ENCODE measurements around the gene DHFR.

Gene DHFR

DNA sequence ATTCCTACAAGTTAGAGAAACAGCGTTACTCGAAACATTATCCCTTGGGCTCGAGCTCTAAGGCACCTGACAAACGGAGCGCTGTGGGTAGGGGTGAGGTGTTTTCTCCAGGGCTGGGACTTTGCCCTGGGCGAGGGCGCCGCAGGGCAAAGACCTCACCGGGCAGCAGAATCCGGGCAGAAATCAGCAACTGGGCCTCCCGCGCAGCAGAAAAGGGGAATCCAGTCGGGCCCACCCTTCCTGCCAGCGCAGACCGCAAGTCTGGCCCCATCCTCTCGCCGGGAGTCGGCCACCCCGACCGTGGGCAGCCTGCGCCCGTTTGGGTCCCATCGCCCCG is 761 bp downstream of the DHFR start:
- DNase-seq, result no peak

DNA sequence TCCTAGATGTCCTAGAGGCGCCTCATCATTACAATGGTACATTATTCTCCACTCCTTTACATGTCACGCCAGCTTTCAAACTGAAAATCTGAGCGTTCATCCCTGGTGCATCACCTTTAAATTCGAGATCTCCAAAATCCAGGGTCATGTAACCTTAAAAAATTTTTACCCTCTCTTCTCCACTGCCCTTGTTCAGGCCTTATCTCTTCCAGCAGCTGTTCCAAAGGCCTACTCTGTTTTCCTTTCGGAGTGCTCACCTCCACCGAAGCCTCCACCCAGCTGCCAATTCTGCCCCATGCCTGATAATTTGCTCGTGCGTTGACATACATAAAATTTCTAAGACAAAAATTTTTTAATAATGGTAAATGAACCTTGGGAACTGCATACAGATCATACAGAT is 1.3 kb downstream of the DHFR start:
- no peak for DNase-seq

DNA sequence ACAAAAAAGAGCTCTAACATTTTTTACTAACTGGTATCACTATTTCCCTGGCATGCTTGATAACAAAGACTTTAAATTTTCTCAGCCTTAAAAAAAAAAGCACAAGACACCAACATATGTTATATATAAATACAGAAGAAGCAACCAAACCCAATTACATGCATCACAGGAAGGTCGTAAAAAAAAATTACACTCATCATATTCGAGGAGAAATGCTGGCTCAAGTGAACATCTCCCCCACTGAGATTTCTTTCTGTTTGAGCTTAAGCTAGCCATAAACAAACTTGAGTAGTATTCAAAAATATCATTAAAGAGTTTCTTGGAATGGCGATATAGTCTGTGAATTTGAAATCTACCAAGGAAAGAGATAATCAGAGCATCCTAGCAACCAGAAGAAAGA is 7.9 kb downstream of the DHFR start:
- no peak for DNase-seq

DNA sequence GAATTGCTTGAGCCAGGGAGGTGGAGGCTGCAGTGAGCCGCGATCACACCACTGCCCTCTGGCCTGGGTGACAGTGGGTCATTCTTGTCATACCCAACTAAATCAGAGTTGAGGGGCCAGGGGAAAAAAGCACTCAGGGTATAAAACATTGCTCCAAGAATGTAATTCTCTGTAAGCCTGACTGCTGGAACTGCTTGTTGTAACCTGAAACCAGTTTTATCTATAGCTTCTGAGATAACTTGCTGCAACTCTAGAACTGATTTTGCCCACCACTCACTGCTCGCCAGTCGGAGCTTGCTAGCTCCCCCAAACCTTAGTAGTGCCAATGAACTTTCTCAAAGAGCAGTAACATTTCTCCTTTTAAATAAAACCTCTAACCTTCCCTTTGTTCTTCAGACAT is 9.9 kb downstream of the DHFR start:
- DNase-seq, result no peak

DNA sequence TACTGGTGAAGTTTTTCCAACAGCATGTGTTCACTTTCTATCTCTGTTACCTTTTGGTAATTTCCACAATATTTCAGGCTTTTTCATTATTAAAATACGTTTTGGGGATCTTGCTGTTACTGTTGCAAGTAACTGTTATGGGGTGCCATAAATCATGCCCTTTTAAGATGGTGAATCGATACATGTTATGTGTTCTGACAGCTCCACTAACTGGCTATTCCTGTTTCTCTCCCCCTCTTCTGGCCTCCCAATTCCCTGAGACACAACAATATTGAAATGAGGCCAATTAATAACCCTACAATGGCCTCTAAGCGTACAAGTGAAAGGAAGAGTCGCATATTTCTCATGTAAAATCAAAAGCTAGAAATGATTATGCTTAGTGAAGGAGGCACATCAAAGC is 13.4 kb downstream of the DHFR start:
- DNase-seq, result no peak

DNA sequence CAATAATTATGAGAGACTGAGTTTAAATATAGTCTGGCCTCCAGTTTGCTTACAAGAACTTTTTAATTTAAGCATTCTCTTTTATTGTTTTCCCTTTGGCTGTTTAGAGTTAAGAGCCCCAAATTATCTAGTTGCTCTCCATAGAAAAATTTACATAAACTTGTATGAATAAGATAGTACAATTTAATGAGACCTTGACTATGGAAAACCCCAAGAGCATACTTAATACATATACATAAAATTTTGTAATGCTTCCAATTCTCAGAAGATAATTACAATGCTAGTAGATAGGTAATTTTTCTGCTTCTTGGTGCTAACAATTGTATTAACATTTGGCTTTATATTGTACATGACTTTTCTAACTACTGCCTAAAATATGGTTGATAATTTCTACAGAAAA is 20.6 kb downstream of the DHFR start:
- DNase-seq, result no peak

DNA sequence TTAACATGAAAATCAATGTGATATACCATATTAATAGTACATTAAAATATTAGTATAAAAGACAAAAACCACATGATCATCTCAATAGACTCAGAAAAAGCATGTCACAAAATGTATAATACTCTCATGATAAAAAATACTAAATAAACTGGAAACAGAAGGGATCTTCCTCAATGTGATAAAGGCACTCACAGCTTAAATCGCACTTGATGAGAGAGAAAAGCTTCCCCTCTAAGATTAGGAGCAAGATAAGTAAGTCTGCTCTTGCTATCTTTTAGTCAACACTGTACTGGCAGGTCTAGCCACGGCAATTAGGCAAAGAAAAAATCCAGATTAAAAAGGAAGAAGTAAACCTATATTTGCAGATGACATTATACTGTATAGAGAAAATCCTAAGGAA is 22.1 kb downstream of the DHFR start:
- no peak for DNase-seq

DNA sequence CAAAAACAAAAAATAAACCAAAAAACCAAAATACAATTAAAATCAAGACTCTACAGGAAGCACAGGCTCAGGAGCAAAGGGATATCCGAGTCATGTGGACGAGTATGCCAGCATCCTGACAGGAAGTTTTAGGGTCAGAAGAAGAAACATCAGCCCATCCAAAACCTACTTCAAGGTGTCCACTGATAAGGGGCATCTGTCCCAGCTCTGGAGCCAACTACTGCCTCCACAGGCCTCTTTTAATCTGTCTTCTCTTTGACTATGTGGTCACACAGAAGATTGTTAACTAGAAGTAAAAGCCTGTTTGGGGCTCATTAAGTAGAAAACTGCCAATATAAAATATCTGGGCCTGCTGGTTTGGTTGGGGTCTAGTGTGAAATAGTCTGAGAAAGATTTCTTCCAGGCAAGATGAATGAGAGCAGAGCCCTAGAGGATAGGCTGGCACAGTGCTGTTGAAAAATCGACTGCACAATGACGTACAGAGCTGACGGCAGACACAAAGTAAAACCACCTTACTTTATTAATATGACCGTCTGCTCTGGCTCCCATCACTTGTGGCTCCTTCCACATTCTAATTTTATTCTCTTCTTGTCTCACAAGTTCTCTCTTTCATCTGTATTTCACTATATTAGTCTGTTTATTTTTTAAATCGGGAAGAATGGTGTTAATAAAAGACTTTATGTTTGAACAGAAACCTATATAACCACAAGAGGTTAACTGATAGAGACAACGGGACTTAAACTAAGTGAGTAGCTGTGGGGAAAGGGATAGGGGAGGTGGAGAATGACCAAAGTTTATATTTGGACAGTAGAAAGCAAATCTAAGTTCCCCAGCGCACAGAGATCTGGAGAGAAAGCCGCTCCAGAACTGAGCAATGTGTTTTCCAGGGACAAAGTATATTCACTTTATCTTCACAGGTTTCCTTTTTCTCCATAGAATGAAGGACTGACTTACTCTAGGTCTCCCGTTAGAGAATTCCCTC is 23.2 kb downstream of the DHFR start:
- no peak for DNase-seq

DNA sequence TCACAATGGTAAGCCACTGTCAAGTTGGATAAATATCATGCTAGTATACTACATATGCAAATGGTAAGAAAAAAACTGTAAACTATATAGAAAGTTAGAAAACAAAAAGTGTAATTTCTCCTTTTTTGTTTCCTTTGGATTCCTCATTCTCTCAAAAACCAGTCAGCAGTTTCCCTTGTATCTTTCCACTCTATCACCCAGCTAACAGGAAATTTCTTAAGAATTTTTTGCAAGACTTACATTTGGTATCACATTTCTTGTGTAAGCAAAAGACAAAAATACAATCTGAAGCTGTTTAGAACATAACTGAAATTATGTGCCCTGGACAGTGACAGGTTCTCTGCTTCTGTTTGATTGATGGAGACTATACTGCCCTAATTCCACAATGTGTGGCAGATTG is 25.5 kb downstream of the DHFR start:
- DNase-seq, result no peak

DNA sequence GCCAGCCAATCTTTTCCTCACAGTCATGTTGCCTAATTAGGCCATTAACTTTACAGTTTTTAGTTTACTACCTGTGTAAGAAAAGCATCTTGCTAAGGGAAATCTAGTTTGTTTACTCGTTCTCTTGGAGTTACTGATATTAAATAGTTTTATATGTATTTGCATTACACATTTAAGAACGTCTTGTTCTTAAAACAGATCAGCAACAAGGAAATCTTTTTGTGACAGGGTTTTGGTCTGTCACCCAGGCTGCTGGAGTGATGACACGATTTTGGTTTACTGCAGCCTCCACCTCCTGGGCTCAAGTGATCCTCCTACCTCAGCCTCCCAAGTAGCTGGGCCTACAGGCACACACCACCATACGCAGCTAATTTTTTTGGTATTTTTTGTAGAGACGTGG is 29.6 kb downstream of the DHFR start:
- DNase-seq, result no peak

DNA sequence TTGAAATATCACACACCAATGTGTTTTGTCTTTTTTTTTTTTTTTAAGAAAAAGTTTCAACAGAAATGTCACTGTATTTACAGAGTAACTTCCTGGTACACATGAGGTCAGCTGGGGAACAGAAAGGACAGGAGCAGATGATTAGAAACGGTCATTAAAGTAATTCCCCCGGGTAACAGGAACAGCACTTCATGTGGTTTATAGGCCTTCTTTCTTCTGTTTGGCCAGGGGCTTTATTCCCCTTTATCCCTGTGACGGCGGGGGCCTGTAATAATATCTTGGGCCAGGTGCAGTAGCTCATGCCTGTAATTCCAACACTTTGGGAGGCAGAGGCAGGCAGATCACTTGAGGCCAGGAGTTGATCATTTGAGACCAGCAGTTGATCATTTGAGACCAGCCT is 30.8 kb downstream of the DHFR start:
- no peak for DNase-seq

DNA sequence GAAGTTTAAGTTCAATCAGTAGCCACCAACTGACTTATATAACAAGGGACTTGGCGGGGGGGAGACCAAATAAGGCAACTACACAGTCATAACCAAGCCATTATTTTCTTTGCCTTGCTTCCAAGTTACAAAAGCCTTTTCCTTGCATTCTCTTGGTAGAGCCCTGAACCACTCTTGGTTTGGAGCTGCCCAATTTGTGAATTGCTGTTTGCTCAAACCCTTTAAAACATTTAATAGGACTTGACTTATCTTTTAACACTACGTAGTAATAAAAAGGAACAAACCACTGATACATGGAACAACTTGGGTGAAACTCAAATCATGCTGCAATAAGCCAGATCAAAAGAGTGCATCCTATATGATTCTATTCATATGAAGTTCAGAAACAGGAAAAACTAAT is 32.0 kb downstream of the DHFR start:
- no peak for DNase-seq

DNA sequence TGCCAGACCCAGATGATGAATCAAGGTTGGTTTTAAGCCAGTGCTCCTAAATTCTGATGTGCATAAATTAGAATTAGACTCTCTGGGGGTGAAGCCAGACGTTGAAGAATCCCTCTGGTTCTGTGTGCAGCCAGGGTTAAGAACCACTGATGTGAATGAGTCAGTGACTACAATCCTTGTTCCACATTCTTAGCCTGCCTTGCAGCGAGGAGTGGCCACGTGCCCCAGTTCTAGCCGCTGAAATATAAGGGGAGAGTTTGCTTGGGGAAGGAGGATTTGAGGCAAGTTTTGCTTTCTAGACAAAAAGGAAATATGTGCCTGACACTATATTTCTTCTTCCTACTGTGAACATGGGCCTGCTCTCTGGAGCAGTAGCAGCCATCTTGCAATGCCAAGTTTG is 34.6 kb downstream of the DHFR start:
- DNase-seq, result no peak

DNA sequence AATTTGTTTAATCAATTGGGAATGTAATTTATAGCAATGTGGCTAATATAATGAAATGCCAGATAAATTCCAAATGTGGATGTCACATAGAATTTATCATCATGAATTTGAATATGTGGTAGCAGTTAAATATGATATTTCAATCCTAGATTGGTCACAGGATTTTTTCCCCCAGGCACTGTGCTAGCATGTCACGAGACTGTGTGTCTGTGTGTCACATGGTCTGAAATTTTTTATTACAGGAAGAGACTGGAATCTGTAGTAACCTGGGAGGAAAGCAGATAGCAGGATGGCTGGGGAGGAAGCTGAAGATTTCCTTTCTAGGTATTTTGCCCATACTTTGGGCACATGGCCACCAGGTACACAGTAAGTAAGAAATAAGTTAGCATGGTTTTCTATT is 35.7 kb downstream of the DHFR start:
- no peak for DNase-seq

DNA sequence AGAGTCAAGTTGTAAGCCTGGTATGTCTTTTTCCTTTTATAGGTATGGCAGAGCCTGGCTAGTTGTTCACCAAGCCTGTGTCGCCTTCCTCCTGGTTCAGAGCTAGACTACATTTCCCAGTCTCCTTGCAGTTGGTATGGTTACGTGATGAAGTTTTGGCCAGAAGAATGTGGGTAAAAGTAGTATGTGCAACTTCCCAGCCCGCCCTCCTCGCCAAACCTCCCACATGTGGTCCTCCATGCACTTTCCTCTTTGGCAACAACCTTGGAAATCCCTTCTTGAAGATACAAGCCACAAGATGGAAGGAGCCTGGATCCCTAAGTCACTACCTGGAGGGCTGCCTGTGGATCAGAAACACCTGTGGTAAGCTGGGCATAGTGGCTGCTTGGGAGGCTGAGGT is 36.3 kb downstream of the DHFR start:
- no peak for DNase-seq

DNA sequence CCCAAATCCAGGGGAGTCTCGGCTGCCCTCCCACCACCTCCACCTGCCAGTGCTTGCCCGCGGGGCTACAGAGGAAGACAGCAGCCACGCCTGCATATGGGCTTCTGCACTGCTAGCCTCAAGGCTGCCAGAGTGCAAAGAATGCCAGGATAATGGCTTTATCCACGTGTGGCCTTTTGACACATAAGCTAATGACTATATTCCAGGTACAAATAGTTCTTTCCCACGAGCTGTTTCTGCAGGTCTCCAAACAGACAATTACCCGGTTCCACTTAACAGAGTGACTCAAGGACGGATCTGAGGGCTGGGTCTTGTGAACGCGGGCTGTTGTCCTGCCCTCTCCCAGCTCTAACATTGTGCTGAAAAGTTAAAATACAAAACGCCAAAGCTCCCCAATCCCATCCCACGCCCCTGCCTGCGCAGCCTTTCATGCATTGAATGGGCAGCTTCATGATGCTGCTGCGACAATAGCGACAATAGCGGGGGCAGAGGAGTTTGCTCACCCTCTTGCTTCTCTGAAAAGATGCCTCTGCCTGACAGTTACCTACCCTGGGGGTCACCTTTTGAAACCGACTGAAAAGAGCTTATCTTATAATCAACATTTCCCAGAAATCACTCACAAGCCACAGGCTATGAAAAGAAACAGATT is 39.4 kb downstream of the DHFR start:
- no peak for DNase-seq

DNA sequence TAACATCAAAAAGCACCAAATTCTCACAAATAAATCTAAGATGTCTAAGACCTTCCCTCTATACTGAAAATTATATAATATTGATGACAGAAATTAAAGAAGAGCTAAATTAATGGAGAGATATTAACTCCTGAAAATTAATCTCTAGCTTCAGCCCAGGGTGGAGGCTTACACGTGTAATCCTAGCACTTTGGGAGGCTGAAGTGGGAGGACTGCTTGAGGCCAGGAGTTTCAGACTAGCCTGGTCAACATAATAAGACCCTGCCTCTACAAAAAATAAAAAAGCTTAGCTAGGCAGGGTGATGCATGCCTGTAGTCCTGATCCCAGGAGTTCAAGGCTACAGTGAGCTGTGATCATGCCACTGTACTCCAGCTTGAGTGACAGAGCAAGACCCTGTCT is 45.1 kb downstream of the DHFR start:
- DNase-seq, result no peak

DNA sequence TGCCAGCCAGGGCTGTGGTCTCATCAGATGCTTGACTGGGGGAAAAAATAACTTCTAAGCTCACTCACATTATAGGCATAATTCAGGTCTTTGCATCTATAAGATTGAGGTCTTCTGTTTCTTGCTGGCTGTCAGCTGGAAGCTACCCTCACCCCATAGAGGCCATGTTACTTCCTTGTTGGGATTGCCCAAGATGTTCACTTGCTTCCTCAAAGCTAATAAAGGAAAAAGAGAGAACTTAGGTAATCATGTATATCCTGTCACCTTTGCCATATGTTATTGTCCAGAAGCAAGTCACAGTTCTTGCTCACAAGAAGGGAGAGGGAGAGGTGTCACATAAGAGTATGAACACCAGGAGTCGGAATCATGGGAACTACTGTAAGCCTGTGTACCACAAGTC is 46.1 kb downstream of the DHFR start:
- no peak for DNase-seq

DNA sequence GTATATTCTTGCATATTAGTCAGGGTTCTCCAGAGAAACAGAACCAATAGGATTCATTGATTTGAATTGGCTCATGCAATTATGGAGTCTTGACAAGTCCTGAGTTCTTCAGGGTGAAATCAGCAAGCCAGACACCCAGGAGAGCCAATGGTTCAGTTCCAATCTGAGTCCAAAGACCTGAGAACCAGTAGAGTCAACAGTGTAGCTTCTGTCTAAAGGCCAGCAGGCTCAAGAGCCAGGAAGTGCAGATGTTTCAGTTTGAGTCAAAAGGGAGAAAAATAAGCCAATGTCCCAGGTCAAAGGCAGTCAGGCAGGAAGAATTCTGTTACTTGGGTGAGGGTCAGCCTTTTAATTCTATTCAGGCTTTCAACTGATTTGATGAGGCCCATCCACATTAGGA is 47.0 kb downstream of the DHFR start:
- DNase-seq, result no peak

DNA sequence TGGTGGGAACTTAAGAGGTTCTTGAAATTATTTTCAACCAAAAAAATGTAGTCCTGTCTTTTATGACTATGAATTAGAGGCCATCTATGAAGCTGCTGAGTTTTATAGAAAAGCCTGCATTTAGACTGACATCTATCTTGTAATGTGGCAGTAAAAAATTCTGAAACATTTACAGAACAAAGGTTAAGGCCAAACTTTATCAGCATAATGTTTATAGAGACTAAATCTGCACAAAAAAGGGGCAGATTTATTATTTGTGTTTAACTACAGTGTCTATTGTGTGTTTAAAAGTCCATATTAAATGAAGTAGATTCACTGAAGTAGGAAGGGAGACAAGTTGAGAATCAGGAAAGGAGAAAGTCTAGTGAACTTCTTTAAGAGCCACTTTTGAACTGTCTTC is 47.4 kb downstream of the DHFR start:
- no peak for DNase-seq

DNA sequence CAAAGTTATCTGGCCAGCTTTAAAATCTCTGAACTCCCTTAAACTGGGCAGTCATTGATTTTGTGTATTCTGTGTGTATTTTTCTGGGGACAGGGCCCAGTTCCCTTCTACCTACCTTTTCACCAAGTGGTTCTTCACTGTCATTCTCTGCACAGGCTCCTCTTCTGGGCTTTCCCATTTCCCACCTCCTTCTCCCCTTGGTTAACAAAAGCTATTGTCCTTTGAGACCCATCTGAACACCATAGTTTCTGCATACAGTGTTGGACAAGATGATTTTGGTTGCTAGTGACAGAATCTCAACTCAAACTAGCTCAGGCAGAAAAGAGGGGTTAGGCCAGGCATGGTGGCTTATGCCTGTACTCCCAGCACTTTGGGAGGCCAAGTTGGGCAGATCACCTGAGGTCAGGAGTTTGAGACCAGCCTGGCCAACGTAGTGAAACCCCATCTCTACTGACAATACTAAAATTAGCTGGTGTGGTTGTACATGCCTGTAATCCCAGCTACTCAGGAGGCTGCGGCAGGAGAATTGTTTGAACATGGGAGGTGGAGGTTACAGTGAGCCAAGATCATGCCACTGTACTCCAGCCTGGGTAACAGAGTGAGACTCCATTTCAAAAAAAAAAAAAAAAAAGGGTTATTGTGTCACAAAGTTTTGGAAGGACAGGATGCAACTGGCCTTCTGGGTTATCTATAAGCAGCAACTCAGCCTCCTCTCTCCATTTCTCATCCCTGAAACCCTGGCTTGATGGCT is 53.7 kb downstream of the DHFR start:
- no peak for DNase-seq

DNA sequence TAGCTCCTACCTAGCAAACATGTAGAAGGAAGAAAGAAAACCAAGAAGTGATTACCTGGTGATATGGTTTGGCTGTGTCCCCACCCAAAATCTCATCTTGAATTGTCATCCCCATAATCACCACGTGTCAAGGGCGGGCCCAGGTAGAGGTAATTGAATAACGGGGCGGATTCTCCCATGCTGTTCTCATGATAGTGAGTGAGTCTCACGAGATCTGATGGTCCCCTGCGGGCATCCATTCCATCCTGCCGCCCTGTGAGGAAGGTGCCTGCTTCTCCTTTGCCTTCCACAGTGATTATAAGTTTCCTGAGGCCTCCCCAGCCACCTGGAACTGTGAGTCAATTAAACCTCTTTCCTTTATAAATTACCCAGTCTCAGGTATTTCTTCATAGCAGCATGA is 57.3 kb downstream of the DHFR start:
- no peak for DNase-seq

DNA sequence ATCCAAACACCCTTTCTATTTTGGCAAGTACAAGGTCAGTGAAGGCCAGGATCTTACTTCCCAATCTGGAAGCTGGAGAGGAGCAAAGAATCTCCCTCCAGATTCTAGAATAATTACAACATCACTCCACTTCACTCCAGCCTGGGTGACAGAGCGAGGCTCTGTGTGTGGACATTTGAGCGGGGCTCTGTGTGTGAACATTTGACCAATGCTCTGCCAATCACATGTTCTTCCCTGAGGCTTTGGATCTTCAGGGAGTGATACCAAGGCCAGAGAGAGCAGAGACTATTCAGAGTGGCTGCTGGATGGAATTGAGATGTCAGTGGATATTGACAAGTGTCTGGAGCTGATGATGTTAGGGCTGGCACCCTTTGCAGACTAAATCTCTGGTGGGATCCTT is 60.0 kb downstream of the DHFR start:
- no peak for DNase-seq

DNA sequence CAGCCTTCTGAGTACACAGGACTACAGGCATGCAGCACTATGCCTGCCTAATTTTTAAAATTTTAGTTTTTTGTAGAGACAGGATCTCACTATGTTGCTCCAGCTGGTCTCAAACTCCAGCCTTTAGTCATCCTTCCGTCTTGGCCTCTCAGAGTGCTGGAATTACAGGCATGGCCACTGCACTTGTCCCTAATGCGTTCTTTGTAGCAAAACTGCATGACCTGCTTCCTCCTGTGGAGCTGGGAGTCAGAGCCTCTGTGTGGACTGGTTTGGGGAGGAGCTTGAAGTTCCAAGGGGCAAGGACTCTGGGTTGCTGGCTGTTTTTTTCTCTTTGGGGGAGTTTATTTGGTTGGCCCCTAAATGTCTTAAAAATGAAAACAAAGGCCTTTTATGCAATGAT is 62.0 kb downstream of the DHFR start:
- DNase-seq, result no peak
